GM13976 (cell line): ENCODE results near the gene OMA1.

Source experiments
- DNase-seq: peaks from one replicate; pipeline ENCODE4 v3.0.0; 2012; ENCODE audit warnings: low spot score
- CTCF ChIP-seq: IDR thresholded peaks from 2 replicates; pipeline ENCODE4 v1.5.1; 2012; ENCODE audit warnings: borderline replicate concordance, mild to moderate bottlenecking; ENCODE audit not compliant: insufficient read depth; ENCODE audit errors: extremely low read depth, missing control alignments, control extremely low read depth
- in situ Hi-C: fragments of 300-500 bp; cut with MboI; formaldehyde crosslinking; loops from one replicate; pipeline ENCODE4 v1.12.0; 2022; ENCODE audit warnings: low sequenced_read_pairs, mixed read lengths, inconsistent platforms; ENCODE audit not compliant: unreplicated experiment

Gene OMA1

GRCh38 chr1:58431901-58432620 is 114.5 kb downstream of the OMA1 start:
- no peak for TF ChIP-seq CTCF
- in situ Hi-C loops = no loop called here
- no peak for DNase-seq
